Bladder microvascular endothelial cell (primary cell): Measurements from ENCODE around the gene B4GALNT4. TPM values are rescaled to one million over a fixed set of nuclear protein-coding genes. Genes with fewer than 3 reads are reported as not detected.

Source experiments
- total RNA-seq: library from RNA; depleted of rRNA; stranded (reverse); fragments of >200 nt; gene quantifications from 2 replicates; pipeline ENCODE4 v1.2.3, GENCODE V29; 2014

The B4GALNT4 gene
- 0.16 and 2.3 TPM in 2 replicates for total RNA-seq

GRCh38 chr11:369336-370018 is at the start of gene B4GALNT4:
B4GALNT4 (plus strand) TSS chr11:369499; CDS start chr11:369804, 305 bp downstream.

GRCh38 chr11:394034-394857 is 24.9 kb downstream of the B4GALNT4 start, which contains the start of gene PKP3:
PKP3 (plus strand) TSS chr11:394209; CDS start chr11:394293, 84 bp downstream.

Other genes with a start within 250 kb of the B4GALNT4 start
- gene SCGB1C1, start 176.4 kb upstream of the B4GALNT4 start, total RNA-seq = not detected in 2 replicates
- 8.6 and 18.3 TPM in 2 replicates for gene BET1L, start 162.1 kb upstream of the B4GALNT4 start, total RNA-seq
- 144 and 223 TPM in 2 replicates for gene RIC8A, start 161.8 kb upstream of the B4GALNT4 start, total RNA-seq
- 5.8 and 7.9 TPM in 2 replicates for gene SIRT3, start 133.2 kb upstream of the B4GALNT4 start, total RNA-seq
- 168 and 170 TPM in 2 replicates for gene PSMD13, start 132.5 kb upstream of the B4GALNT4 start, total RNA-seq
- not detected in 2 replicates for gene NLRP6, start 91.1 kb upstream of the B4GALNT4 start, total RNA-seq
- 9.1 and 19.9 TPM in 2 replicates for gene PGGHG, start 80.4 kb upstream of the B4GALNT4 start, total RNA-seq
- not detected in 2 replicates for gene IFITM5, start 70.0 kb upstream of the B4GALNT4 start, total RNA-seq
- 82.6 and 114 TPM in 2 replicates for gene IFITM2, start 61.7 kb upstream of the B4GALNT4 start, total RNA-seq
- gene IFITM1, start 55.5 kb upstream of the B4GALNT4 start, total RNA-seq = 4.1 and 31.7 TPM in 2 replicates
- 44.7 and 77.2 TPM in 2 replicates for gene IFITM3, start 48.6 kb upstream of the B4GALNT4 start, total RNA-seq
- gene PKP3, start 24.7 kb downstream of the B4GALNT4 start, total RNA-seq = 0.06 and 0.16 TPM in 2 replicates
- gene SIGIRR, start 45.5 kb downstream of the B4GALNT4 start, total RNA-seq = 32.1 and 42.6 TPM in 2 replicates
- 0.32 and 5.7 TPM in 2 replicates for gene ANO9, start 72.5 kb downstream of the B4GALNT4 start, total RNA-seq
- 22.2 and 37.3 TPM in 2 replicates for gene PTDSS2, start 80.8 kb downstream of the B4GALNT4 start, total RNA-seq
- gene RNH1, start 137.7 kb downstream of the B4GALNT4 start, total RNA-seq = 206 and 271 TPM in 2 replicates
- 65.3 and 82.4 TPM in 2 replicates for gene HRAS, start 166.1 kb downstream of the B4GALNT4 start, total RNA-seq
- gene LRRC56, start 168.0 kb downstream of the B4GALNT4 start, total RNA-seq = 0.32 and 1.2 TPM in 2 replicates
- gene LMNTD2, start 191.2 kb downstream of the B4GALNT4 start, total RNA-seq = 1.2 and 1.8 TPM in 2 replicates
- 16.4 and 16.5 TPM in 2 replicates for gene RASSF7, start 191.5 kb downstream of the B4GALNT4 start, total RNA-seq
- gene PHRF1, start 207.0 kb downstream of the B4GALNT4 start, total RNA-seq = 19.9 and 33.0 TPM in 2 replicates
- 13.1 and 17.6 TPM in 2 replicates for gene IRF7, start 246.5 kb downstream of the B4GALNT4 start, total RNA-seq